H9 (cell line): ENCODE results near the gene ZNF224. TPM values are rescaled to one million over a fixed set of nuclear protein-coding genes. Genes with fewer than 3 reads are reported as not detected.

Experiments used
- DNase-seq: peaks from one replicate; pipeline ENCODE4 v3.0.0-alpha.2; 2017
- H2AFZ ChIP-seq: one replicate; pipeline ENCODE4 v1.6.1; 2013; ENCODE audit warnings: mild to moderate bottlenecking, low read length, control low read depth, moderate library complexity
- H2AK5ac ChIP-seq: 2 replicates; pipeline ENCODE4 v1.6.1; 2013; ENCODE audit warnings: low read length, control low read depth, mixed read lengths; ENCODE audit not compliant: insufficient read length
- H2BK120ac ChIP-seq: one replicate; pipeline ENCODE4 v1.6.1; 2013; ENCODE audit warnings: low read depth, mild to moderate bottlenecking, low read length, control low read depth, inconsistent platforms; ENCODE audit not compliant: poor library complexity, severe bottlenecking
- H2BK12ac ChIP-seq: 2 replicates; pipeline ENCODE4 v1.6.1; 2013; ENCODE audit warnings: low read length, control low read depth, mixed read lengths, low read depth; ENCODE audit not compliant: insufficient read length
- H2BK15ac ChIP-seq: 2 replicates; pipeline ENCODE4 v1.6.1; 2013; ENCODE audit warnings: low read depth, low read length, control low read depth
- H2BK20ac ChIP-seq: one replicate; pipeline ENCODE4 v1.6.1; 2013; ENCODE audit warnings: low read depth, mild to moderate bottlenecking, low read length, control low read depth, inconsistent platforms; ENCODE audit not compliant: poor library complexity, severe bottlenecking
- H2BK5ac ChIP-seq: 2 replicates; pipeline ENCODE4 v1.6.1; 2013; ENCODE audit warnings: low read length, control low read depth, mixed read lengths; ENCODE audit not compliant: insufficient read length
- H3K14ac ChIP-seq: 2 replicates; pipeline ENCODE4 v1.6.1; 2013; ENCODE audit warnings: low read length, control low read depth; ENCODE audit not compliant: insufficient read depth
- H3K18ac ChIP-seq: 2 replicates; pipeline ENCODE4 v1.6.1; 2013; ENCODE audit warnings: low read depth, mild to moderate bottlenecking, mixed read lengths, low read length, control low read depth; ENCODE audit not compliant: insufficient read length
- H3K23ac ChIP-seq: 2 replicates; pipeline ENCODE4 v1.6.1; 2013; ENCODE audit warnings: low read length, control low read depth, mixed read lengths, low read depth; ENCODE audit not compliant: insufficient read length
- H3K23me2 ChIP-seq: 2 replicates; pipeline ENCODE4 v1.6.1; 2013; ENCODE audit warnings: low read depth, mild to moderate bottlenecking, mixed read lengths, low read length, control low read depth; ENCODE audit not compliant: insufficient read length, poor library complexity, severe bottlenecking
- H3K27ac ChIP-seq: 2 replicates; pipeline ENCODE4 v1.5.1; 2013; ENCODE audit warnings: low read length, control low read depth, mixed read lengths, low read depth; ENCODE audit not compliant: insufficient read length
- H3K27me3 ChIP-seq: 2 replicates; pipeline ENCODE4 v1.6.1; 2013; ENCODE audit warnings: low read length, control low read depth, inconsistent platforms; ENCODE audit not compliant: insufficient read depth
- H3K4ac ChIP-seq: 2 replicates; pipeline ENCODE4 v1.6.1; 2013; ENCODE audit warnings: low read depth, mild to moderate bottlenecking, control low read depth, inconsistent platforms, low read length, moderate library complexity
- H3K4me1 ChIP-seq: 2 replicates; pipeline ENCODE4 v1.6.1; 2013; ENCODE audit warnings: low read length, control low read depth, inconsistent platforms; ENCODE audit not compliant: insufficient read depth
- H3K4me2 ChIP-seq: 2 replicates; pipeline ENCODE4 v1.6.1; 2013; ENCODE audit warnings: low read length, control low read depth, mixed read lengths; ENCODE audit not compliant: insufficient read length, insufficient read depth
- H3K56ac ChIP-seq: 2 replicates; pipeline ENCODE4 v1.6.1; 2013; ENCODE audit warnings: low read depth, mild to moderate bottlenecking, mixed read lengths, low read length, control low read depth; ENCODE audit not compliant: insufficient read length
- H3K79me1 ChIP-seq: 2 replicates; pipeline ENCODE4 v1.6.1; 2013; ENCODE audit warnings: low read depth, mild to moderate bottlenecking, moderate library complexity, low read length, control low read depth, inconsistent platforms; ENCODE audit not compliant: insufficient read depth, poor library complexity, severe bottlenecking
- H3K79me2 ChIP-seq: 2 replicates; pipeline ENCODE4 v1.6.1; 2013; ENCODE audit warnings: low read length, control low read depth, inconsistent platforms; ENCODE audit not compliant: insufficient read depth
- H3K9ac ChIP-seq: 2 replicates; pipeline ENCODE4 v1.6.1; 2013; ENCODE audit warnings: low read length, control low read depth, mixed read lengths; ENCODE audit not compliant: insufficient read length; ENCODE audit errors: extremely low read depth
- H3K9me3 ChIP-seq: one replicate; pipeline ENCODE4 v1.6.1; 2013; ENCODE audit warnings: low read depth, low read length, inconsistent platforms; ENCODE audit not compliant: control insufficient read depth
- H3T11ph ChIP-seq: one replicate; pipeline ENCODE4 v1.6.1; 2013; ENCODE audit warnings: mild to moderate bottlenecking, low read length, control low read depth, inconsistent platforms
- H4K20me1 ChIP-seq: one replicate; pipeline ENCODE4 v1.6.1; 2013; ENCODE audit not compliant: control insufficient read depth, insufficient read length, insufficient read depth
- H4K5ac ChIP-seq: 2 replicates; pipeline ENCODE4 v1.6.1; 2013; ENCODE audit warnings: low read depth, mild to moderate bottlenecking, mixed read lengths, low read length, control low read depth; ENCODE audit not compliant: insufficient read length
- H4K8ac ChIP-seq: replicated peaks from 2 replicates; pipeline ENCODE4 v1.6.1; 2013; ENCODE audit warnings: low read length, control low read depth, mixed read lengths, low read depth; ENCODE audit not compliant: insufficient read length
- H4K91ac ChIP-seq: 2 replicates; pipeline ENCODE4 v1.6.1; 2013; ENCODE audit warnings: low read depth, mild to moderate bottlenecking, moderate library complexity, mixed read lengths, low read length, control low read depth; ENCODE audit not compliant: insufficient read length
- H3K27ac Mint-ChIP-seq, 3 experiments: 2 replicates in 2 of 3; 3 replicates in 1 of 3; pipeline ENCODE4 v1.8.0; 2020 to 2021; ENCODE audit warnings: mixed read lengths in 3 of 3, mild to moderate bottlenecking in 1 of 3, moderate library complexity in 1 of 3
- H3K27me3 Mint-ChIP-seq: 2 replicates; pipeline ENCODE4 v1.8.0; 2021; ENCODE audit warnings: low read depth, mild to moderate bottlenecking, moderate library complexity, mixed read lengths
- H3K36me3 Mint-ChIP-seq, 3 experiments: 2 replicates in 2 of 3; 3 replicates in 1 of 3; pipeline ENCODE4 v1.8.0; 2020 to 2021; ENCODE audit warnings: low read depth in 3 of 3, mixed read lengths in 3 of 3; ENCODE audit not compliant: insufficient read depth in 1 of 3
- H3K4me1 Mint-ChIP-seq, 2 experiments: 2 replicates each; pipeline ENCODE4 v1.8.0; 2020; ENCODE audit warnings: mixed read lengths in 2 of 2
- H3K4me3 Mint-ChIP-seq, 2 experiments: 2 replicates in 1 of 2; 3 replicates in 1 of 2; pipeline ENCODE4 v1.8.0; 2020 to 2021; ENCODE audit warnings: mild to moderate bottlenecking in 2 of 2, mixed read lengths in 2 of 2, moderate library complexity in 1 of 2
- H3K9me3 Mint-ChIP-seq, 2 experiments: 2 replicates in 1 of 2; 3 replicates in 1 of 2; pipeline ENCODE4 v1.8.0; 2020; ENCODE audit warnings: mild to moderate bottlenecking in 2 of 2, mixed read lengths in 2 of 2, moderate library complexity in 1 of 2
- WGBS: extraction: QIAGEN DNeasy Blood & Tissue Kit; methylation state at CpG from one replicate; pipeline ENCODE4 v1.1.7; 2013; ENCODE audit warnings: missing lambda C conversion rate, low lambda C conversion rate, mixed read lengths; ENCODE audit not compliant: insufficient read length; ENCODE audit errors: extremely low coverage; 5-methylcytosine and 5-hydroxymethylcytosine counted together
- total RNA-seq: library from RNA; stranded (reverse); gene quantifications from 2 replicates; pipeline ENCODE4 v1.2.1, GENCODE V29; 2021
- TF ChIP-seq, protein P1 (sequence below): fragments of 200-600 bp; sonication (generic); conservative IDR thresholded peaks from 3 replicates; pipeline ENCODE4 v1.8.0; 2021; ENCODE audit warnings: antibody characterized with exemption, mild to moderate bottlenecking

ZNF224 gene
- total RNA-seq, 1 experiment from 2014 or later: 19.0 TPM

DNA sequence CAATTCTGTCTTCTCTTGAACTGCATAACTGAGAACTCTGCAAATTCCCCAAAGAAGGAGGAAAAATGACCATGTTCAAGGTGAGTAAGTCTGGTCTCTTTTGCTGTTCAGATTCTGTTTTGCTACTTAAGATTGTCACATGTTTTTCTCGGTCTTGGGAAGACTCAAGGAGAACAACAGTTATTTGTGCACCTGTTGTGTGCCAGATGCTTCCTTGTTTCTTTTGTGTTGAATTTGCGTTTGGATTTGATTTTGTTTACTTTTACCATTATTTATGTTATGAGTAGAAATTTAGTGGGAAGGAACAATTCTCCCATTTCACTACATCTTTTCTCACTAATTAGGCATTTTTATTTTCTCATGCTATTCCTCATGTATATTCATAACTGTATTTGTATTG is 17.8 kb upstream of the ZNF224 start:
- H2BK5ac ChIP-seq: no peak overlapping the region
- no peak overlapping the region for H3K4me3 Mint-ChIP-seq
- peaks cover 14% of the 10 kb centered on the region for H3K23me2 ChIP-seq
- H2BK15ac ChIP-seq: no peak overlapping the region
- no peaks in the 10 kb centered on the region for H3K79me2 ChIP-seq
- no peaks in the 10 kb centered on the region for H3K9me3 ChIP-seq
- no peak overlapping the region for H2AFZ ChIP-seq
- no peak overlapping the region for H4K8ac ChIP-seq
- H4K20me1 ChIP-seq: no peaks in the 10 kb centered on the region
- no peak overlapping the region for H3K56ac ChIP-seq
- H3K9me3 Mint-ChIP-seq: peaks cover 7 to 10% of the 10 kb centered on the region in 2 experiments
- H3K4me1 ChIP-seq: no peaks in the 10 kb centered on the region
- no peak overlapping the region for H2BK12ac ChIP-seq
- H3K27ac Mint-ChIP-seq: no peak overlapping the region
- H2BK20ac ChIP-seq: no peak overlapping the region
- H4K5ac ChIP-seq: no peak overlapping the region
- no peak overlapping the region for H2AK5ac ChIP-seq
- no peak overlapping the region for H2BK120ac ChIP-seq
- no peak overlapping the region for H3K27ac ChIP-seq
- no peak overlapping the region for H3K9ac ChIP-seq
- H3K4ac ChIP-seq: no peak overlapping the region
- H4K91ac ChIP-seq: no peak overlapping the region
- no peak overlapping the region for H3K4me2 ChIP-seq
- TF ChIP-seq, protein P1, sequence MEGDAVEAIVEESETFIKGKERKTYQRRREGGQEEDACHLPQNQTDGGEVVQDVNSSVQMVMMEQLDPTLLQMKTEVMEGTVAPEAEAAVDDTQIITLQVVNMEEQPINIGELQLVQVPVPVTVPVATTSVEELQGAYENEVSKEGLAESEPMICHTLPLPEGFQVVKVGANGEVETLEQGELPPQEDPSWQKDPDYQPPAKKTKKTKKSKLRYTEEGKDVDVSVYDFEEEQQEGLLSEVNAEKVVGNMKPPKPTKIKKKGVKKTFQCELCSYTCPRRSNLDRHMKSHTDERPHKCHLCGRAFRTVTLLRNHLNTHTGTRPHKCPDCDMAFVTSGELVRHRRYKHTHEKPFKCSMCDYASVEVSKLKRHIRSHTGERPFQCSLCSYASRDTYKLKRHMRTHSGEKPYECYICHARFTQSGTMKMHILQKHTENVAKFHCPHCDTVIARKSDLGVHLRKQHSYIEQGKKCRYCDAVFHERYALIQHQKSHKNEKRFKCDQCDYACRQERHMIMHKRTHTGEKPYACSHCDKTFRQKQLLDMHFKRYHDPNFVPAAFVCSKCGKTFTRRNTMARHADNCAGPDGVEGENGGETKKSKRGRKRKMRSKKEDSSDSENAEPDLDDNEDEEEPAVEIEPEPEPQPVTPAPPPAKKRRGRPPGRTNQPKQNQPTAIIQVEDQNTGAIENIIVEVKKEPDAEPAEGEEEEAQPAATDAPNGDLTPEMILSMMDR: no peak
- no CpG with 5 or more reads among the region's 2 CpGs for WGBS
- DNase-seq: no peak
- peaks cover 20% of the 10 kb centered on the region for H3K27me3 Mint-ChIP-seq
- H3K23ac ChIP-seq: no peak overlapping the region
- H3K4me1 Mint-ChIP-seq: peaks cover 12 to 13% of the 10 kb centered on the region in 2 experiments
- no peak overlapping the region for H3T11ph ChIP-seq
- peaks cover 11 to 21% (median 20%) of the 10 kb centered on the region in 3 experiments for H3K36me3 Mint-ChIP-seq
- no peak overlapping the region for H3K14ac ChIP-seq
- H3K18ac ChIP-seq: no peak overlapping the region
- H3K79me1 ChIP-seq: no peaks in the 10 kb centered on the region
- H3K27me3 ChIP-seq: no peaks in the 10 kb centered on the region; the same call in 1 of the 2 replicates
